M059J (cell line): ENCODE results near the gene IGLL5. TPM values are rescaled to one million over a fixed set of nuclear protein-coding genes. Genes with fewer than 3 reads are reported as not detected.

Source experiments
- DNase-seq: peaks from one replicate; pipeline ENCODE4 v3.0.0-alpha.2; 2012; ENCODE audit warnings: low read depth
- total RNA-seq: library from RNA; depleted of rRNA; stranded (reverse); fragments of >200 nt; shearing (Covaris generic); gene quantifications from 2 replicates; pipeline ENCODE4 v1.2.3, GENCODE V29; 2014; rRNA removed

Gene IGLL5
- total RNA-seq, 1 experiment from 2014 or later = not detected

GRCh38 chr22:22938672-22939587, 51.3 kb downstream of the IGLL5 start:
- DNase-seq = no peak

GRCh38 chr22:22939588-22940368, 52.2 kb downstream of the IGLL5 start:
- DNase-seq = no peak

- no peak for DNase-seq
Measured at GRCh38 chr22:22940961-22941605, 53.5 kb downstream of the IGLL5 start.

GRCh38 chr22:22941831-22942510, 54.4 kb downstream of the IGLL5 start:
- DNase-seq = no peak

GRCh38 chr22:22942511-22943329, 55.1 kb downstream of the IGLL5 start:
- peak; percentile 33 for DNase-seq

GRCh38 chr22:22943521-22944267, 56.1 kb downstream of the IGLL5 start:
- DNase-seq = no peak

GRCh38 chr22:22944268-22944985, 56.8 kb downstream of the IGLL5 start:
- no peak for DNase-seq

GRCh38 chr22:22945195-22945594, 57.6 kb downstream of the IGLL5 start:
- DNase-seq = no peak

Other genes with a start within 250 kb of the IGLL5 start
- gene GGTLC2, start 243.2 kb upstream of the IGLL5 start, total RNA-seq = not detected in 2 replicates
- gene GNAZ, start 182.7 kb downstream of the IGLL5 start, total RNA-seq = 0.47 and 0.94 TPM in 2 replicates